GM12892 (cell line): Measurements from ENCODE around the gene RASL11B.

Source experiments
- POLR2A ChIP-seq: IDR thresholded peaks from 2 replicates; pipeline ENCODE4 v1.6.1; 2011; ENCODE audit warnings: low read depth, low read length, control low read depth
- POLR2AphosphoS5 ChIP-seq: IDR thresholded peaks from 2 replicates; pipeline ENCODE4 v1.6.1; 2011; ENCODE audit warnings: low read depth, low read length, control low read depth

- no peak for TF ChIP-seq POLR2A
- TF ChIP-seq POLR2AphosphoS5 = no peak
Observed at GRCh38 chr4:52833941-52834525, 28.1 kb upstream of the RASL11B start.
